Measurements from ENCODE around the gene ASIC4. TPM values are rescaled to one million over a fixed set of nuclear protein-coding genes. Genes with fewer than 3 reads are reported as not detected.

Gene ASIC4
- total RNA-seq, 1 experiment from 2014 or later = 0.11 TPM

GRCh38 chr2:219536425-219536824 is 22.1 kb downstream of the ASIC4 start:
- DNase-seq = no peak
- no peaks in the 10 kb centered on the region for H3K27me3 ChIP-seq (ENCODE audit: low read length)
- intact Hi-C loops (cut with micrococcal nuclease) = no loop called here
- no peak overlapping the region for H3K9ac ChIP-seq (ENCODE audit: low read length)
- H2AFZ ChIP-seq (ENCODE audit: low read length) = no peak overlapping the region
- ChIA-PET POLR2A (ENCODE audit: unreplicated experiment) (no interaction called here), CTCF (no interaction called here)
- H3K4me1 ChIP-seq (ENCODE audit: insufficient read depth, low read length) = no peaks in the 10 kb centered on the region
- no peaks in the 10 kb centered on the region for H4K20me1 ChIP-seq (ENCODE audit: low read length)
- no peak overlapping the region for H3K4me2 ChIP-seq (ENCODE audit: low read length)
- no peak overlapping the region for H3K27ac ChIP-seq (ENCODE audit: low read length)
- no peak overlapping the region for H3K4me3 ChIP-seq (ENCODE audit: low read length)
- no TSS peak for BruUV-seq (replicated peaks)
- peaks cover 13% of the 10 kb centered on the region; the same call in 1 of the 2 replicates for H3K36me3 ChIP-seq (ENCODE audit: low read depth, low read length)
- ATAC-seq = no peak
- no peaks in the 10 kb centered on the region for H3K9me2 ChIP-seq (replicated peaks; ENCODE audit: low read length)
- TF ChIP-seq EZH2phosphoT487 (IDR thresholded peaks at IDR 0.05; ENCODE audit: borderline replicate concordance, low read length) (no peak), EZH2 (IDR thresholded peaks at IDR 0.05; ENCODE audit: low read length, unreplicated experiment) (no peak), CTCF (conservative IDR thresholded peaks at IDR 0.05; ENCODE audit: low read depth, low read length) (no peak)
- no peaks in the 10 kb centered on the region for H3K9me3 ChIP-seq (ENCODE audit: low read length)
- H3F3A ChIP-seq (ENCODE audit: low read length, unreplicated experiment) = no peaks in the 10 kb centered on the region
- H3K79me2 ChIP-seq (ENCODE audit: low read length) = no peaks in the 10 kb centered on the region

GRCh38 chr2:219536967-219537366 is 22.7 kb downstream of the ASIC4 start:
- CTCF ChIA-PET = no interaction called here
- no TSS peak for BruUV-seq (replicated peaks)
- Histone ChIP-seq H3K27me3 (ENCODE audit: low read length) (no peaks in the 10 kb centered on the region), H3K4me2 (ENCODE audit: low read length) (no peak overlapping the region), H3K4me1 (ENCODE audit: insufficient read depth, low read length) (peaks cover under 1% of the 10 kb centered on the region; the same call in 1 of the 2 replicates), H3K9me2 (replicated peaks; ENCODE audit: low read length) (no peaks in the 10 kb centered on the region), H3K36me3 (ENCODE audit: low read depth, low read length) (peaks cover 13% of the 10 kb centered on the region), H2AFZ (ENCODE audit: low read length) (no peak overlapping the region), H4K20me1 (ENCODE audit: low read length) (no peaks in the 10 kb centered on the region), H3K9ac (ENCODE audit: low read length) (no peak overlapping the region), H3K27ac (ENCODE audit: low read length) (no peak overlapping the region), H3K9me3 (ENCODE audit: low read length) (no peaks in the 10 kb centered on the region), H3F3A (ENCODE audit: low read length, unreplicated experiment) (no peaks in the 10 kb centered on the region), H3K4me3 (ENCODE audit: low read length) (no peak overlapping the region), H3K79me2 (ENCODE audit: low read length) (peaks cover 1% of the 10 kb centered on the region)
- no peak for DNase-seq
- TF ChIP-seq EZH2phosphoT487 (IDR thresholded peaks at IDR 0.05; ENCODE audit: borderline replicate concordance, low read length) (no peak), EZH2 (IDR thresholded peaks at IDR 0.05; ENCODE audit: low read length, unreplicated experiment) (no peak), CTCF (conservative IDR thresholded peaks at IDR 0.05; ENCODE audit: low read depth, low read length) (no peak)
- POLR2A ChIA-PET (ENCODE audit: unreplicated experiment) = no interaction called here
- no peak for ATAC-seq
- intact Hi-C loops (cut with micrococcal nuclease) = no loop called here

DNA sequence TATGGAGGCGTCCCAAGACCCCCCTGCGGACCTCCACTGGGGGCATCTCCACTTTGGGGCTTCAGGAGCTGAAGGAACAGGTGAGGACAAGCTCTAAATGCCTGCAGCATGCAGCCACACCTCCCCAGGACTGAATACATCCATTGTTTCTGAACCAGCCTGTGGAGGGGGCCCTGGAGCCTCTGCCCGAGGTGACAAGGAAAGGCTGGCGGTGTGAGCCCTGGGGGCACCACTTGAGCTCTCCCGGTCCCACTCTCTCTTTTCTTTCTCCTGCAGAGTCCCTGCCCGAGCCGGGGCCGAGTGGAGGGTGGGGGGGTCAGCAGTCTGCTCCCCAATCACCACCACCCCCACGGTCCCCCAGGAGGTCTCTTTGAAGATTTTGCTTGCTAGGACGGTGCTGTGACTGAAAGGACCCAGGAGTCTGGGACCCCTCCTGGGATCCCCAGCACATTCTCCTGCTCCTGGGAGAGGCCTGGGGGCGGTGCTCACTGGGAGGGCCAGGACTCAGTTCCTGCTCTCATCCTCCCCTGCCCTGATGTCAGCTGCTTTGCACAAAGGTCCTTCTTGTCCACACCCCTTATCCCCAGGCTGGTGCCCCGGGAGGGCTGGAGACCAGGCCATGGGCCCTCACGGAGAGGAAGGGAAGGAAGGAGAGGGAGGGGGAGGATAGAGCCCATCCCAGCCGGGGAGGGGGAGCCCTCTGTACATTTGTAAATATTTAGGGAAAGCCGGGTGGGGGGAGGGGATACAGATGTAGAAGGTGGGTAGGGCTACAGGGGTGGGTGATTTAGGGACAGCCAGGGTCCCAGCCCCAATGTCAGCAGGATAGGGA is 23.6 kb downstream of the ASIC4 start:
- Histone ChIP-seq H3K9me2 (replicated peaks; ENCODE audit: low read length) (no peaks in the 10 kb centered on the region), H3K36me3 (ENCODE audit: low read depth, low read length) (peaks cover 13% of the 10 kb centered on the region), H3K9me3 (ENCODE audit: low read length) (no peaks in the 10 kb centered on the region), H3K4me3 (ENCODE audit: low read length) (no peak overlapping the region), H3K4me1 (ENCODE audit: insufficient read depth, low read length) (peaks cover 7% of the 10 kb centered on the region; the same call in 1 of the 2 replicates), H3K79me2 (ENCODE audit: low read length) (peaks cover 10% of the 10 kb centered on the region), H3K4me2 (ENCODE audit: low read length) (no peak overlapping the region), H2AFZ (ENCODE audit: low read length) (no peak overlapping the region), H4K20me1 (ENCODE audit: low read length) (no peaks in the 10 kb centered on the region), H3K9ac (ENCODE audit: low read length) (no peak overlapping the region), H3K27me3 (ENCODE audit: low read length) (no peaks in the 10 kb centered on the region), H3K27ac (ENCODE audit: low read length) (no peak overlapping the region), H3F3A (ENCODE audit: low read length, unreplicated experiment) (no peaks in the 10 kb centered on the region)
- POLR2A ChIA-PET (ENCODE audit: unreplicated experiment) = no interaction called here
- ATAC-seq (no peak), DNase-seq (no peak)
- intact Hi-C loops (cut with micrococcal nuclease) = no loop called here
- BruUV-seq (replicated peaks) = no TSS peak
- CTCF ChIA-PET = no interaction called here
- 0 out of 2 replicates have a peak, but pooled peaks have one; percentile 18 for TF ChIP-seq CTCF (conservative IDR thresholded peaks at IDR 0.05; ENCODE audit: low read depth, low read length)
- no peak for TF ChIP-seq EZH2 (IDR thresholded peaks at IDR 0.05; ENCODE audit: low read length, unreplicated experiment)
- no peak for TF ChIP-seq EZH2phosphoT487 (IDR thresholded peaks at IDR 0.05; ENCODE audit: borderline replicate concordance, low read length)

All from PC-3 (cell line).